WTC11 (cell line): Measurements from ENCODE around the gene ZCCHC9. TPM values are rescaled to one million over a fixed set of nuclear protein-coding genes. Genes with fewer than 3 reads are reported as not detected.

Experiments used
- ATAC-seq: fragments of 200-7000 bp; cut with Tn5 transposase; 2 replicates; pipeline ENCODE4 v1.10.0; 2021; ENCODE audit warnings: mild to moderate bottlenecking, moderate library complexity
- Bru-seq: library from RNA; stranded (reverse); fragments of 400-500 nt; gene quantifications from one replicate; lab custom pipeline; 2021; lab: Mats Ljungman, UMichigan
- CTCF ChIA-PET: fragments of 300-600 bp; sonication (Branson Sonifier 250); formaldehyde crosslinking; loops from one replicate; lab custom pipeline; 2021; ENCODE audit warnings: antibody characterized with exemption; lab: Charles Lee
- POLR2A ChIA-PET: fragments of 350-600 bp; sonication (Branson Sonifier 250); formaldehyde crosslinking; loops from one replicate; lab custom pipeline; 2021; ENCODE audit warnings: antibody characterized with exemption; lab: Charles Lee
- DNase-seq: peaks from one replicate; pipeline ENCODE4 v3.0.0; 2021; ENCODE audit warnings: low spot score
- H3K27ac Mint-ChIP-seq: 2 replicates; pipeline ENCODE4 v1.8.0; 2021; ENCODE audit warnings: mixed read lengths
- H3K27me3 Mint-ChIP-seq: 2 replicates; pipeline ENCODE4 v1.8.0; 2021; ENCODE audit warnings: low read depth, mild to moderate bottlenecking, moderate library complexity, mixed read lengths
- H3K36me3 Mint-ChIP-seq: 2 replicates; pipeline ENCODE4 v1.8.0; 2021; ENCODE audit warnings: mixed read lengths
- H3K4me1 Mint-ChIP-seq: 2 replicates; pipeline ENCODE4 v1.8.0; 2022; ENCODE audit warnings: mixed read lengths
- H3K4me3 Mint-ChIP-seq: 2 replicates; pipeline ENCODE4 v1.8.0; 2021; ENCODE audit warnings: mild to moderate bottlenecking, moderate library complexity, mixed read lengths
- H3K9me3 Mint-ChIP-seq: 2 replicates; pipeline ENCODE4 v1.8.0; 2021; ENCODE audit warnings: mixed read lengths
- AFF4 ChIP-seq: sonication (generic); formaldehyde crosslinking; IDR thresholded peaks from 2 replicates; pipeline ENCODE4 v1.8.1; 2023; ENCODE audit warnings: mild to moderate bottlenecking, missing genetic modification reagents, borderline replicate concordance
- ATF2 ChIP-seq: sonication (generic); formaldehyde crosslinking; IDR thresholded peaks from 2 replicates; pipeline ENCODE4 v1.8.1; 2022; ENCODE audit warnings: low read depth, missing genetic modification reagents, borderline replicate concordance
- ATF3 ChIP-seq: sonication (generic); formaldehyde crosslinking; conservative IDR thresholded peaks from 2 replicates; pipeline ENCODE4 v1.8.1; 2022; ENCODE audit warnings: mild to moderate bottlenecking, missing genetic modification reagents
- CBFB ChIP-seq: sonication (generic); formaldehyde crosslinking; IDR thresholded peaks from 2 replicates; pipeline ENCODE4 v1.8.1; 2022; ENCODE audit warnings: mild to moderate bottlenecking, low read depth, missing genetic modification reagents
- E2F1 ChIP-seq: sonication (generic); formaldehyde crosslinking; IDR thresholded peaks from 2 replicates; pipeline ENCODE4 v1.8.0; 2022; ENCODE audit warnings: mild to moderate bottlenecking, missing genetic modification reagents
- E2F4 ChIP-seq: sonication (generic); formaldehyde crosslinking; IDR thresholded peaks from 2 replicates; pipeline ENCODE4 v1.8.1; 2022; ENCODE audit warnings: low read depth, mild to moderate bottlenecking, moderate library complexity, missing genetic modification reagents, borderline replicate concordance
- GABPB1 ChIP-seq: sonication (generic); formaldehyde crosslinking; IDR thresholded peaks from 2 replicates; pipeline ENCODE4 v1.8.1; 2023; ENCODE audit warnings: mild to moderate bottlenecking, missing genetic modification reagents
- GTF2I ChIP-seq: fragments of 250-450 bp; sonication (Bioruptor Pico); conservative IDR thresholded peaks from 2 replicates; pipeline ENCODE4 v1.4.0; 2021; ENCODE audit warnings: mild to moderate bottlenecking
- MLX ChIP-seq: sonication (generic); formaldehyde crosslinking; IDR thresholded peaks from 2 replicates; pipeline ENCODE4 v1.8.1; 2023; ENCODE audit warnings: mild to moderate bottlenecking, missing genetic modification reagents, moderate library complexity
- MXD4 ChIP-seq: fragments of 250-450 bp; sonication (Bioruptor Pico); IDR thresholded peaks from 2 replicates; pipeline ENCODE4 v1.8.0; 2021; ENCODE audit warnings: mild to moderate bottlenecking, moderate library complexity, borderline replicate concordance
- NFE2L1 ChIP-seq: sonication (generic); formaldehyde crosslinking; IDR thresholded peaks from 2 replicates; pipeline ENCODE4 v1.8.1; 2023; ENCODE audit warnings: missing genetic modification reagents
- NFYB ChIP-seq: sonication (generic); formaldehyde crosslinking; conservative IDR thresholded peaks from 2 replicates; pipeline ENCODE4 v1.8.0; 2022; ENCODE audit warnings: low read depth, missing genetic modification reagents
- RORB ChIP-seq: fragments of 250-450 bp; sonication (Bioruptor Pico); IDR thresholded peaks from 2 replicates; pipeline ENCODE4 v1.9.0; 2021; ENCODE audit warnings: mild to moderate bottlenecking
- SMAD4 ChIP-seq: sonication (generic); formaldehyde crosslinking; IDR thresholded peaks from 2 replicates; pipeline ENCODE4 v1.8.0; 2022; ENCODE audit warnings: mild to moderate bottlenecking, missing genetic modification reagents
- SP1 ChIP-seq: sonication (generic); formaldehyde crosslinking; conservative IDR thresholded peaks from 2 replicates; pipeline ENCODE4 v1.8.1; 2022; ENCODE audit warnings: missing genetic modification reagents
- STAT6 ChIP-seq: sonication (generic); formaldehyde crosslinking; conservative IDR thresholded peaks from 2 replicates; pipeline ENCODE4 v1.8.1; 2023; ENCODE audit warnings: mild to moderate bottlenecking, low read depth, missing genetic modification reagents, moderate library complexity
- TCF7 ChIP-seq: sonication (generic); formaldehyde crosslinking; IDR thresholded peaks from 2 replicates; pipeline ENCODE4 v1.8.0; 2022; ENCODE audit warnings: mild to moderate bottlenecking, low read depth, missing genetic modification reagents, moderate library complexity
- ZBTB43 ChIP-seq: sonication (generic); formaldehyde crosslinking; IDR thresholded peaks from 2 replicates; pipeline ENCODE4 v1.8.1; 2023; ENCODE audit warnings: mild to moderate bottlenecking, missing genetic modification reagents
- ZNF263 ChIP-seq: sonication (generic); formaldehyde crosslinking; IDR thresholded peaks from 2 replicates; pipeline ENCODE4 v1.8.1; 2022; ENCODE audit warnings: low read depth, mild to moderate bottlenecking, moderate library complexity, missing genetic modification reagents
- ZNF416 ChIP-seq: fragments of 250-450 bp; sonication (Bioruptor Pico); IDR thresholded peaks from 2 replicates; pipeline ENCODE4 v1.9.0; 2021; ENCODE audit warnings: mild to moderate bottlenecking, inconsistent platforms
- ZNF423 ChIP-seq: fragments of 250-450 bp; sonication (Bioruptor Pico); IDR thresholded peaks from 2 replicates; pipeline ENCODE4 v2.1.2; 2022; ENCODE audit warnings: mild to moderate bottlenecking, moderate library complexity
- ZNF671 ChIP-seq: fragments of 250-450 bp; sonication (Bioruptor Pico); IDR thresholded peaks from 2 replicates; pipeline ENCODE4 v1.8.0; 2021; ENCODE audit warnings: mild to moderate bottlenecking
- long read RNA-seq, 3 experiments: library from RNA in 1 of 3; library from capped mRNA in 1 of 3; library from polyadenylated mRNA in 1 of 3; unstranded in 2 of 3; stranded (forward) in 1 of 3; transcript quantifications; one replicate each; pipeline ENCODE4 v2.0.0, GENCODE V29; 2021
- total RNA-seq: library from RNA; stranded (reverse); gene quantifications from 3 replicates; pipeline ENCODE4 v1.2.3, GENCODE V29; 2021

Gene ZCCHC9
- total RNA-seq (30.4 to 30.8 TPM (median 30.8 TPM) in 3 replicates), Bru-seq, nascent RNA (percentile 93 among the genes with signal in this experiment)
- long read RNA-seq, experiment 1, full-length matches to known transcripts: 50 of 54 reads
- long read RNA-seq, experiment 1, partial matches to known transcripts: 1 of 54 reads
- long read RNA-seq, experiment 1, other reads (novel, unspliced or antisense): 3 of 54 reads
- long read RNA-seq, experiment 2, full-length matches to known transcripts: 35 of 41 reads
- long read RNA-seq, experiment 2, partial matches to known transcripts: 0 of 41 reads
- long read RNA-seq, experiment 2, other reads (novel, unspliced or antisense): 6 of 41 reads
- long read RNA-seq, experiment 3, full-length matches to known transcripts: 200 of 206 reads
- long read RNA-seq, experiment 3, partial matches to known transcripts: 0 of 206 reads
- long read RNA-seq, experiment 3, other reads (novel, unspliced or antisense): 6 of 206 reads

- peaks cover 3% of the 10 kb centered on the region for H3K36me3 Mint-ChIP-seq
- peak within 1 kb of the TSS; percentile 96 for H3K4me3 Mint-ChIP-seq
- peaks cover 17% of the 10 kb centered on the region for H3K4me1 Mint-ChIP-seq
- no peaks in the 10 kb centered on the region for H3K27me3 Mint-ChIP-seq
- no peaks in the 10 kb centered on the region for H3K9me3 Mint-ChIP-seq
- POLR2A ChIA-PET: interaction anchor here (0.8 to 1.3 kb wide), 4 partner anchors 10 to 19 kb away, joined by 3 read pairs; no protein-coding TSS in a partner anchor
- DNase-seq (peak; percentile 92), ATAC-seq (peak; percentile 92)
- CTCF ChIA-PET: interaction anchor here (0.7 to 3.2 kb wide), 7 partner anchors 14 to 863 kb away, joined by 3 to 19 read pairs (median 9); partner anchors contain the start of genes ACOT12 and CKMT2
- H3K27ac Mint-ChIP-seq: peak within 1 kb of the TSS; percentile 99
- TF ChIP-seq ZNF416 (CRISPR knock-in tag) (no peak), TCF7 (CRISPR knock-in tag) (no peak), ATF3 (CRISPR knock-in tag) (no peak), SP1 (peak; percentile 65; the same call in 1 of the 2 replicates), ZNF671 (no peak), NFYB (CRISPR knock-in tag) (no peak), ATF2 (CRISPR knock-in tag) (no peak), MXD4 (no peak), ZNF423 (CRISPR knock-in tag) (no peak), RORB (CRISPR knock-in tag) (no peak), CBFB (CRISPR knock-in tag) (no peak), ZNF263 (CRISPR knock-in tag) (no peak), SMAD4 (CRISPR knock-in tag) (no peak), GABPB1 (CRISPR knock-in tag) (peak; percentile 87), E2F1 (CRISPR knock-in tag) (no peak), GTF2I (no peak), AFF4 (CRISPR knock-in tag) (no peak), E2F4 (CRISPR knock-in tag) (no peak), NFE2L1 (CRISPR knock-in tag) (no peak), STAT6 (CRISPR knock-in tag) (no peak), MLX (CRISPR knock-in tag) (no peak), ZBTB43 (CRISPR knock-in tag) (no peak; the same call in 1 of the 2 replicates)
Observed at GRCh38 chr5:81301271-81302015, at the start of gene ZCCHC9. ZCCHC9 (plus strand) TSS chr5:81301587; CDS start chr5:81304758, 3,171 bp downstream.
